ENCODE data around the gene NPC2. TPM values are rescaled to one million over a fixed set of nuclear protein-coding genes. Genes with fewer than 3 reads are reported as not detected.

The NPC2 gene
- total RNA-seq, 4 donors from 2014 or later: 271 to 717 (median 546) TPM

GRCh38 chr14:74493343-74494261, 497 bp upstream of the NPC2 start, which contains the start of gene ISCA2:
Gene ISCA2 (plus strand): TSS chr14:74493765. CDS start chr14:74493775, 10 bp downstream.
- DNase-seq (ENCODE audit: low spot score): peak; percentile 96
- peak; percentile 96 for ATAC-seq (ENCODE audit: low FRiP score)
- TF ChIP-seq, protein P1, sequence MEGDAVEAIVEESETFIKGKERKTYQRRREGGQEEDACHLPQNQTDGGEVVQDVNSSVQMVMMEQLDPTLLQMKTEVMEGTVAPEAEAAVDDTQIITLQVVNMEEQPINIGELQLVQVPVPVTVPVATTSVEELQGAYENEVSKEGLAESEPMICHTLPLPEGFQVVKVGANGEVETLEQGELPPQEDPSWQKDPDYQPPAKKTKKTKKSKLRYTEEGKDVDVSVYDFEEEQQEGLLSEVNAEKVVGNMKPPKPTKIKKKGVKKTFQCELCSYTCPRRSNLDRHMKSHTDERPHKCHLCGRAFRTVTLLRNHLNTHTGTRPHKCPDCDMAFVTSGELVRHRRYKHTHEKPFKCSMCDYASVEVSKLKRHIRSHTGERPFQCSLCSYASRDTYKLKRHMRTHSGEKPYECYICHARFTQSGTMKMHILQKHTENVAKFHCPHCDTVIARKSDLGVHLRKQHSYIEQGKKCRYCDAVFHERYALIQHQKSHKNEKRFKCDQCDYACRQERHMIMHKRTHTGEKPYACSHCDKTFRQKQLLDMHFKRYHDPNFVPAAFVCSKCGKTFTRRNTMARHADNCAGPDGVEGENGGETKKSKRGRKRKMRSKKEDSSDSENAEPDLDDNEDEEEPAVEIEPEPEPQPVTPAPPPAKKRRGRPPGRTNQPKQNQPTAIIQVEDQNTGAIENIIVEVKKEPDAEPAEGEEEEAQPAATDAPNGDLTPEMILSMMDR (IDR thresholded peaks at IDR 0.05): no peak

- DNase-seq (ENCODE audit: low spot score) (no peak), ATAC-seq (ENCODE audit: low FRiP score) (no peak)
- TF ChIP-seq, protein P1 (IDR thresholded peaks at IDR 0.05): no peak
These were observed 939 bp downstream of the NPC2 start for GRCh38 chr14:74491956-74492775.

DNA sequence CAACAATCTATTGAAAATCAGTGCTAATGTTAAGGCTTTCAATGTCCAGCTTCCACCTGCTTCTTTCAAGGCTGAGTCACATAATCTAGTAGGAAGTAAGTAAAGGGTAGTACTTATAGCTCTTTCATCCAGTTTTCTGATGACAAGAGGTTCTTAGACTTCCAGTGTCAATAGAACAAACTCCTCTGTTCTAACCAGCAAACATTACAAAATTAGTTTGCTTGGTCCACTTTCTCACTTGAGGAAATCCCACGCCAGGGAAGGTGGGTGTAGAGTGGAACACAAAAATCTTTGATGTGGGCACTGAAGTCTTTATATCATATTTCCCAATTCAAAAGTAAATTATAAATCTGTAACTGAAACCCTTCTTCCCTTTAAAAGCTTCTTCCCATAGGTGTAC, 2.6 kb downstream of the NPC2 start:
- DNase-seq (ENCODE audit: low spot score) (no peak), ATAC-seq (ENCODE audit: low FRiP score) (no peak)
- TF ChIP-seq, protein P1 (IDR thresholded peaks at IDR 0.05): no peak

DNA sequence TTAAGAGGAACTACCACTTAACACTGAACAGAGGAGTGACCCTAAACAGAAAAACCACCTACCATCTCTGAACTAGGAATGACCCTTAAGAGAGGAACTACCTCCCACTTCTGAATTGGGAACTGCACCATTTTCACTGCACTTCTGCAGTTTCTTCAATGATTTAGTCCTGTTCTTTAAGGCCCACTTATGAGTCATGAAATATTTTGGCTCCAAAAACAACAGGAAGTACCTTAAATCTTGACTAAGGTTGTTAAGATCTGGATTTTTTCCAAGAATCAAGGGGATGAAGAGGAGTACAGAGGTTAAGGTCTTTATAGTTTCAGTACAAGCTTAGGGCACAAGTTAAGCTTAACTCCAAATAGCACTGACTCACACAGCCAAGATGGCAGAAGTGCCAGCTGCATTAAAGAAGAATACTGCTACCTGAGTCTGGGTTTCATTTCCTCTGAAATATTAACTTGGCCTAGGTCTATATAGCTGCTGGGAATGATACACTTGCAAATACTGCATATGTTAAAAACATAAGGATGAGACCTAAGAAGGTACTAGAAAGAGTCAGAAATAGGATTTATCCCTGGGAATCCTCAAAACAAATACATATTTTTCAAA, 4.2 kb downstream of the NPC2 start:
- TF ChIP-seq, protein P1 (IDR thresholded peaks at IDR 0.05): no peak
- no peak for ATAC-seq (ENCODE audit: low FRiP score)
- no peak for DNase-seq (ENCODE audit: low spot score)

GRCh38 chr14:74486164-74486563, 6.9 kb downstream of the NPC2 start:
- DNase-seq (ENCODE audit: low spot score) (no peak), ATAC-seq (ENCODE audit: low FRiP score) (no peak)
- TF ChIP-seq, protein P1 (IDR thresholded peaks at IDR 0.05): no peak

DNA sequence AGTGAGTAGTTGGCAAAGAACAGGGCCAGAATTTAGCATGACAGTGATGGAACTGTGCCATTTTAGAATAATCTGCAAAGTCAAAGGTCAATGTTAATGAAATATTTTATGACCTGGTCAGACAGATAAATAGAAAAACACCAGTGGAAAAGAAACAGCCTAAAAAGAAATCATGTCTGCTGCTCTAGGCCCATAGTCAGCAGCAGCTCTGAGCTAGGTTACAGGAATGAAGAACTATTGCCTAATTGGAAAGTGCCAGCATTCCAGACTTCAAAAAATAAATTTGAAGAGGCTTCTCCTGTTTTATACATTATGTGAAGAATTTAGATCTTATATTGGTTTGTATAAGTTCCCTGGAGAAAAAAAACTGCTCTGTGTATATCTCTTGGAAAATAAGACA, 9.8 kb downstream of the NPC2 start:
- TF ChIP-seq, protein P1 (IDR thresholded peaks at IDR 0.05): no peak
- no peak for DNase-seq (ENCODE audit: low spot score)
- ATAC-seq (ENCODE audit: low FRiP score): peak; percentile 54
